Measurements from ENCODE around the gene CAPZB. TPM values are rescaled to one million over a fixed set of nuclear protein-coding genes. Genes with fewer than 3 reads are reported as not detected.
"Not testable (repeated sequence)": the region's sequence is repeated elsewhere in the genome, so short reads cannot be mapped to it uniquely, and the experiment has no call there.

The CAPZB gene
- total and polyA plus RNA-seq, 2 experiments from 2014 or later: 229 to 494 TPM

DNA sequence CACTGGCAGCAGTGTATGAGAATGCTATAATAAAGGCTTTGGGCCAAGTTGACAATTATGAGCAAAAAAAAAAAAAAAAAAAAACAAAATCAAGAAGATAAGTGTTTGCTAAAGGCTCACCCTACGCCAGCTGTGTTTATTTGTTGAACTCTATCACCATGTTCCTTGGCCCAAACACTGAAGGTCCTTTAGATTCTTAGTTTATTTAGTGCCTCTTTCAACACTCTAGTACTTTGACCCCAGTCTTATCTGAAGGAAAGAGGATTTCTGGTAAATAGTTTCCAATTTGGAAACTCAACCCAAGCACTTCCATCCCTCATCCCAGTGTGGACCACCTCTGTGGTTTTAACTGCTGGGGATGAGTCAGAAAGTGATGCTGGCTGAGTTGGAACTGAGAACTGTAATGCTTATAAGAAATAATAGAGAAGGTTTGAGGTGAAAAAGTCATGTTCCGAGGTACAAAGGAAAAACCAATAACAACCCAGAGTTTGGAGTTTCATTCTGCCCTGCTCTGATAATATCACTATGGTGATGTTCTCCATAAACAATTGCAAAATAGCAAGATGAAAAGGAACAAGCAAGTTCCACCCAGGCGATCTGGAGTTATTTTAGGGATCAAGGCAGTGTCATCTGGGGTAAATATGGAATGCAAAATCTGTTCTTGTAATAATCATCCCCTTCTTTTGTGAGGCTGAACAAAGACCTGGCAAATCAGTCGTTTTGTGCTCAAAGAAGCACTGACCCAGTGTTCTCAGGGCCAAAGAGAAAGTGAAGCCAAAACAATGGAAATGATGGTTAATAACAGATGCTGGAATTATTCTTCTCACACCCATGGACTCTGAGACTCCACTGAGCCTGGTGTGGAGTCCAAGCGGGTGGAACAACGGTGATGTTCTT lies 19.7 kb upstream of the CAPZB start:
- TF ChIP-seq EZH2phosphoT487 (IDR thresholded peaks at IDR 0.05; ENCODE audit: insufficient read depth, low read depth) (no peak), EZH2 (IDR thresholded peaks at IDR 0.05; ENCODE audit: insufficient read depth, poor library complexity, severe bottlenecking) (no peak)
- Histone ChIP-seq H3K9ac (peak overlapping the region; percentile 11; the same call in 1 of the 2 replicates), H3K27me3 (replicated peaks; ENCODE audit: insufficient read depth) (no peaks in the 10 kb centered on the region), H3K79me2 (ENCODE audit: insufficient read depth) (no peaks in the 10 kb centered on the region), H3K4me3 (peak overlapping the region; percentile 16), H4K20me1 (ENCODE audit: insufficient read depth) (no peaks in the 10 kb centered on the region), H3K27ac (peak overlapping the region; percentile 40), H3K36me3 (ENCODE audit: low read depth) (no peaks in the 10 kb centered on the region), H3K4me1 (ENCODE audit: insufficient read depth) (peaks cover 13% of the 10 kb centered on the region), H3K4me2 (ENCODE audit: unreplicated experiment) (peak overlapping the region; percentile 36), H3K9me3 (ENCODE audit: low read depth) (no peaks in the 10 kb centered on the region), H3K9me2 (ENCODE audit: insufficient read depth) (no peaks in the 10 kb centered on the region), H3F3A (ENCODE audit: insufficient read depth) (peaks cover 26% of the 10 kb centered on the region), H2AFZ (peak overlapping the region; percentile 35)
- DNase-seq: peak; percentile 69
- WGBS, 2 experiments (ENCODE audit: low coverage in 1 of 2, low lambda C conversion rate in 2 of 2, missing lambda C conversion rate in 2 of 2): 10 to 19% methylated on average over 6 of the region's 6 CpGs
- in situ Hi-C loops (cut with MboI): no loop called here

DNA sequence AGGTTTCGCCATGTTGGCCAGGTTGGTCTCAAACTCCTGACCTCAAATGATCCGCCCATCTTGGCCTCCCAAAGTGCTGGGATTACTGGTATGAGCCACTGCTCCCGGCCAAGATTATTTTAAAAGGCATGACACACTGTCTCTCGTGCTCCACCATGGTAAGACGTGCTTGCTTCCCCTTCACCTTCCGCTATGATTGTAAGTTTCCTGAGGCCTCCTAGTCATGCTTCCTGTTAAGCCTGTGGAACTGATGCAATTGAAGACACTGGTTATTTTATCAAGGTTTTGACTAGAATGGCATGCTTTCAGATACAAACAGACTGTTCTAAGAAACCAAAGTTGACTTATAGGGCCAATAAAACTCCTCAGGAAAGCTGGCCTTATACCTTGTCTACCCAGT lies 16.9 kb upstream of the CAPZB start:
- in situ Hi-C loops (cut with MboI); H2AFZ ChIP-seq; H3K36me3 ChIP-seq (ENCODE audit: low read depth); H4K20me1 ChIP-seq (ENCODE audit: insufficient read depth); H3K4me3 ChIP-seq; H3K27me3 ChIP-seq (replicated peaks; ENCODE audit: insufficient read depth); H3K9me2 ChIP-seq (ENCODE audit: insufficient read depth); H3K9me3 ChIP-seq (ENCODE audit: low read depth); H3K9ac ChIP-seq; H3K4me2 ChIP-seq (ENCODE audit: unreplicated experiment); H3K79me2 ChIP-seq (ENCODE audit: insufficient read depth); H3K27ac ChIP-seq; DNase-seq: not testable (repeated sequence)
- H3F3A ChIP-seq (ENCODE audit: insufficient read depth): peaks cover 26% of the 10 kb centered on the region
- 87 to 88% methylated on average over 6 of the region's 6 CpGs for WGBS, 2 experiments (ENCODE audit: low coverage in 1 of 2, low lambda C conversion rate in 2 of 2, missing lambda C conversion rate in 2 of 2)
- H3K4me1 ChIP-seq (ENCODE audit: insufficient read depth): peaks cover 13% of the 10 kb centered on the region

- H3K4me1 ChIP-seq (ENCODE audit: insufficient read depth); H3K9me3 ChIP-seq (ENCODE audit: low read depth); H3K4me3 ChIP-seq; in situ Hi-C loops (cut with MboI); H3K27ac ChIP-seq; H3K27me3 ChIP-seq (replicated peaks; ENCODE audit: insufficient read depth); H4K20me1 ChIP-seq (ENCODE audit: insufficient read depth); H3K9me2 ChIP-seq (ENCODE audit: insufficient read depth); H3K79me2 ChIP-seq (ENCODE audit: insufficient read depth); H2AFZ ChIP-seq; H3K9ac ChIP-seq; DNase-seq; H3K4me2 ChIP-seq (ENCODE audit: unreplicated experiment); H3K36me3 ChIP-seq (ENCODE audit: low read depth): not testable (repeated sequence)
- 63 to 68% methylated on average over 2 of the region's 2 CpGs for WGBS, 2 experiments (ENCODE audit: low coverage in 1 of 2, low lambda C conversion rate in 2 of 2, missing lambda C conversion rate in 2 of 2)
- peaks cover 15% of the 10 kb centered on the region for H3F3A ChIP-seq (ENCODE audit: insufficient read depth)
Measured at GRCh38 chr1:19499887-19500286, 14.5 kb upstream of the CAPZB start.

DNA sequence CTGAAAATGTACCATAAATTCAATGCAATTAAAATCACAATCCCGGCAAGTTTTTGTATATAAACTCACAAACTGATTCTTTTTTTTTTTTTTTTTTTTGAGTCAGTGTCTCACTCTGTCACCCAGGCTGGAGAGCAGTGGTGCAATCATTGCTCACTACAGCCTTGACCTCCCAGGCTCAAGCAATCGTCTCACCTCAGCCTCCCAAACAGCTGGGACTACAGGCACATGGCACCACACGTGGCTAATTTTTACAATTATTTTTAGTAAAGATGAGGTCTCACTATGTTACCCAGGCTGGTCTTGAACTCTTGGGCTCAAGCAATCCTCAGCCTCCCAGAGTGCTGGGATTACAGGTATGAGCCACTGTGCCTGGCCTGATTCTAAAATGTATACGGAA lies 12.1 kb upstream of the CAPZB start:
- H3K9ac ChIP-seq; H3K9me2 ChIP-seq (ENCODE audit: insufficient read depth); H3K9me3 ChIP-seq (ENCODE audit: low read depth); H2AFZ ChIP-seq; H3F3A ChIP-seq (ENCODE audit: insufficient read depth); H3K4me1 ChIP-seq (ENCODE audit: insufficient read depth); H4K20me1 ChIP-seq (ENCODE audit: insufficient read depth); H3K79me2 ChIP-seq (ENCODE audit: insufficient read depth); H3K36me3 ChIP-seq (ENCODE audit: low read depth); in situ Hi-C loops (cut with MboI); H3K4me3 ChIP-seq; H3K27me3 ChIP-seq (replicated peaks; ENCODE audit: insufficient read depth); DNase-seq; H3K4me2 ChIP-seq (ENCODE audit: unreplicated experiment); H3K27ac ChIP-seq: not testable (repeated sequence)
- 77 to 78% methylated on average over 4 of the region's 4 CpGs for WGBS, 2 experiments (ENCODE audit: low coverage in 1 of 2, low lambda C conversion rate in 2 of 2, missing lambda C conversion rate in 2 of 2)

DNA sequence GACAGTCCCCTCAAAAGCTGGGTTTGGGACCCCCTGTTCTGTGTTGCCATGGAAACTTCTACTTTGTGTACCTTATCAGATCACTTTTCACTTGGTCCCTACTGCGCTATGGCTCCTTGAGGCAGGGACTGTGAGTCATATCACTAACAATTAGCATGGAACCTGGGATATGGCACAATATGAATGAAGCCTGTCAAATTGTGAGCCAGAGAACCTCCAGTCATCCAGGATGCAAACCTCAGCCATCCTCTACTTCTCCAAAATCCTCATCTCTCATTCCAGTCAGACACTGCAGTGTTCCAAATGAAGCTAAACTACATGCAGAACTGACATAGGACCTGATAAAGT lies 11.2 kb upstream of the CAPZB start:
- no peaks in the 10 kb centered on the region for H3K4me1 ChIP-seq (ENCODE audit: insufficient read depth)
- no peaks in the 10 kb centered on the region for H3K9me2 ChIP-seq (ENCODE audit: insufficient read depth)
- H2AFZ ChIP-seq: no peak overlapping the region
- H3K27ac ChIP-seq: no peak overlapping the region
- no peak overlapping the region for H3K9ac ChIP-seq
- no peak overlapping the region for H3K4me2 ChIP-seq (ENCODE audit: unreplicated experiment)
- H3K27me3 ChIP-seq (replicated peaks; ENCODE audit: insufficient read depth): no peaks in the 10 kb centered on the region
- H3K79me2 ChIP-seq (ENCODE audit: insufficient read depth): no peaks in the 10 kb centered on the region
- no peaks in the 10 kb centered on the region for H3K36me3 ChIP-seq (ENCODE audit: low read depth)
- no peak for DNase-seq
- TF ChIP-seq EZH2 (IDR thresholded peaks at IDR 0.05; ENCODE audit: insufficient read depth, poor library complexity, severe bottlenecking) (no peak), EZH2phosphoT487 (IDR thresholded peaks at IDR 0.05; ENCODE audit: insufficient read depth, low read depth) (no peak)
- H3K9me3 ChIP-seq (ENCODE audit: low read depth): no peaks in the 10 kb centered on the region
- no peak overlapping the region for H3K4me3 ChIP-seq
- in situ Hi-C loops (cut with MboI): no loop called here
- 100% methylated on average over 1 of the region's 1 CpG for WGBS, 2 experiments (ENCODE audit: low coverage in 1 of 2, low lambda C conversion rate in 2 of 2, missing lambda C conversion rate in 2 of 2)
- H4K20me1 ChIP-seq (ENCODE audit: insufficient read depth): no peaks in the 10 kb centered on the region
- H3F3A ChIP-seq (ENCODE audit: insufficient read depth): peaks cover 6% of the 10 kb centered on the region; the same call in 1 of the 2 replicates
